ENCODE results near the gene PRKCH.

PRKCH gene

DNA sequence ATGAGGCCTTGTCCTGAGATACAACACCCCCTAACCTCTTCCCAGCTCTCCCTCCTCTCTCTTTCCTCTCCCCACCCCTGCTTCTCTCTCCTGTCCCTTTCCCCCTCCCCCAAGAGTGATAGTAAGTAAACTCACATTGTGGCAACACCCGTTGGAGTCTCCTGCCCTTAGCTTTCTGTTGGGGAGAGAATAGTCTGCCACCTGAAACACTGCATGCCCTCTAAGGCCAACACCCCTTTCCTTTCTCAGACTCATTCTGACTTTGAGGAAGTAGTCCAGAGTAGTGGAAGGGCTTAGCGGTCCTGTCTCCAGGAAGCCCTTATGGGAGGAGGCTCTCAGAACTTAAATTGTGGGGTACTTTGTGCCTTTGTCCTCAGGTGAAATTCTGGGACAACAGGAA, 95.2 kb downstream of the PRKCH start:
- Histone ChIP-seq H3K4me3 (ENCODE audit: low read depth in 1 of 2, low read length in 2 of 2) (no peak overlapping the region), H3K9me3 (ENCODE audit: control insufficient read depth in 1 of 2, low read length in 2 of 2) (no peaks in the 10 kb centered on the region), H3K4me1 (ENCODE audit: control insufficient read depth in 1 of 2, insufficient read depth in 2 of 2, low read length in 2 of 2) (no peaks in the 10 kb centered on the region), H3K27me3 (ENCODE audit: low read depth, low read length) (no peaks in the 10 kb centered on the region), H3K27ac (ENCODE audit: low read length) (no peak overlapping the region), H3K36me3 (ENCODE audit: control insufficient read depth in 1 of 2, insufficient read depth in 2 of 2, low read length in 2 of 2) (no peaks in the 10 kb centered on the region)

DNA sequence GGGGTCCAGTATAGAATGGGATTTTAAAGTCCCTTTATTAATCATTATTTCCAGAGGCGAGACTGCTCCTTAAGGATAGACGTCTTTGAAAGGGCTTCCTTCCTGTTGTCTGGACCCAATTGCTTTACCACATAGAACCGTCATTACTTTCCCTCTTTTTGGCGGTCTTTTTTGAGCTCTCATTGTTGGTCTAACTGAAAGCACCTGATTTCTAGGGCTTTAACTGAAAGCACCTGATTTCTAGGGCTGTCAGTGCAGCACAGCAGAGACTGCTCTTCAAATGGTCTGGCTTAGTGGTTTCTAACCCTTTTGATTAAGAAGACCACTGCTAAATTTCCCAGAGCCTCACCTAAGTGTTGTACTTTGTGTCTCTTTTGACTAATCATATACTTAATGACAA, 95.8 kb downstream of the PRKCH start:
- Histone ChIP-seq H3K27me3 (ENCODE audit: low read depth, low read length) (no peaks in the 10 kb centered on the region), H3K4me3 (ENCODE audit: low read depth in 1 of 2, low read length in 2 of 2) (no peak overlapping the region), H3K36me3 (ENCODE audit: control insufficient read depth in 1 of 2, insufficient read depth in 2 of 2, low read length in 2 of 2) (no peaks in the 10 kb centered on the region), H3K27ac (ENCODE audit: low read length) (no peak overlapping the region), H3K9me3 (ENCODE audit: control insufficient read depth in 1 of 2, low read length in 2 of 2) (no peaks in the 10 kb centered on the region), H3K4me1 (ENCODE audit: control insufficient read depth in 1 of 2, insufficient read depth in 2 of 2, low read length in 2 of 2) (no peaks in the 10 kb centered on the region)

DNA sequence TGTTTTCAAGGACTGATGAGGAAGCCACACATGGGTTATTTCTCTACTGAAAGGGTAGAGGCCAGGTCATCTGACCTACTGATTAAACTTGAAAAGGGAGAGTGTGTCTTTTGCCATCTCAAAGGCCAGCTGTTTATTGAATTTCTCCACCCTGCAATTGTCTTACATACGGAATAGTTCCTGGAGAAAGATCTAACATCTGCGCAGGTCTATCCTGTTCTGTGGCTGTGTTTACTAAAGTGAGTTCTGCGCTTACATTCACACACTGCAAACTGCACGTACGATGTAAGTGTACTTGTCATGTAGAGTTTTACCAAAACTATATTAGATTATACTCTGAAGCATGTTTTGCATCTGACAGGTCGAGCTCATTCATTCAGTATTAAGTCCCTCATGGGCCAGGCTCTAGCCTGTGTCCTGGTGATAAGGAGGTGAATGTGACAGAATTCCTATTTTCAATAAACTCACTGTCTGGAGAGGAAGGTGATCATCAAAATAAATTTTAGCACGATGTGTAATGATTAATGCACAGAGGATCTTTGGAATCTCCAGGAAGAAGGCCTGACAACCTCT, 96.6 kb downstream of the PRKCH start:
- Histone ChIP-seq H3K4me1 (ENCODE audit: control insufficient read depth in 1 of 2, insufficient read depth in 2 of 2, low read length in 2 of 2) (no peaks in the 10 kb centered on the region), H3K36me3 (ENCODE audit: control insufficient read depth in 1 of 2, insufficient read depth in 2 of 2, low read length in 2 of 2) (no peaks in the 10 kb centered on the region), H3K9me3 (ENCODE audit: control insufficient read depth in 1 of 2, low read length in 2 of 2) (no peaks in the 10 kb centered on the region), H3K27ac (ENCODE audit: low read length) (no peak overlapping the region), H3K27me3 (ENCODE audit: low read depth, low read length) (no peaks in the 10 kb centered on the region), H3K4me3 (ENCODE audit: low read depth in 1 of 2, low read length in 2 of 2) (no peak overlapping the region)

DNA sequence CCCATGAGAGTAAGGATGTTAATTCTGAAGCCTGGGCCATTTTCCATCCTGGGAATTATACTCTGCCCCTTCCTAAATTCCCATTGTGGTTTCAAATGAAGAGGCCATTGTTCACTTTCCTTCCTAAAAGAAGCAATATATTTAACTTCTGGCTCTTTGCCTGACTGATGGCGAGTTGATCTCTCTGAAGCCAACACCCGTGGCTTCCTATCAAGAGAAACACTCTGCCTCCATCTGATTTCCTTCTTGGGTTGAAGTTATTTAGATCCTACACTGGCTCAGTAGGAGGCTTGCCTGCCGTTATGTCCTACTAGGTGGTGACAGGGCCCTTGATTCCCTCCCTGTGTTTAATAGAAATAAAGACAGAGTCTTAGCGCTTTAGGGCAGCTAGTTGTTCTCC, 97.4 kb downstream of the PRKCH start:
- Histone ChIP-seq H3K4me3 (ENCODE audit: low read depth in 1 of 2, low read length in 2 of 2) (no peak overlapping the region), H3K36me3 (ENCODE audit: control insufficient read depth in 1 of 2, insufficient read depth in 2 of 2, low read length in 2 of 2) (no peaks in the 10 kb centered on the region), H3K27me3 (ENCODE audit: low read depth, low read length) (no peaks in the 10 kb centered on the region), H3K27ac (ENCODE audit: low read length) (no peak overlapping the region), H3K4me1 (ENCODE audit: control insufficient read depth in 1 of 2, insufficient read depth in 2 of 2, low read length in 2 of 2) (no peaks in the 10 kb centered on the region), H3K9me3 (ENCODE audit: control insufficient read depth in 1 of 2, low read length in 2 of 2) (no peaks in the 10 kb centered on the region)

DNA sequence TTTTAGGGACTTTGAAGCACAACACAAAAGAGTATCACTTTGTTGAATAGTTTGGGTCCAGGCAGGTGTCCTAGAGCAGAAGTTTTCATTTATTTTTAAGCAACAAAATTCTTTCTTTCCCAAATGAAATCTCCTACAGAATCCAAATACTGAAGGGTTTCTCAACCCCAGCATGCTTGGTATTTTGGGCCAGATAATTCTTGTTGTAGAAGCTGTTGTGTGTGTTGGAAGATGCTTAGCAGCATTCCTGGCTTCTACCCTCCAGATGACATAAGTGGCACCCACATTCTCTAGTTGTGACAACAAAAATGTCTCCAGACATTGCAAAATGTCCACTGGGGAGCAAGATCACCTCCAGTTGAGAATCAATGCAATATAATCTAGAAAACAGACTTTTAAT, 97.8 kb downstream of the PRKCH start:
- no peaks in the 10 kb centered on the region for H3K9me3 ChIP-seq (ENCODE audit: control insufficient read depth in 1 of 2, low read length in 2 of 2)
- H3K27me3 ChIP-seq (ENCODE audit: low read depth, low read length), result no peaks in the 10 kb centered on the region
- no peaks in the 10 kb centered on the region for H3K36me3 ChIP-seq (ENCODE audit: control insufficient read depth in 1 of 2, insufficient read depth in 2 of 2, low read length in 2 of 2)
- H3K27ac ChIP-seq (ENCODE audit: low read length), result no peak overlapping the region
- H3K4me3 ChIP-seq (ENCODE audit: low read depth in 1 of 2, low read length in 2 of 2), result no peak overlapping the region
- H3K4me1 ChIP-seq (ENCODE audit: control insufficient read depth in 1 of 2, insufficient read depth in 2 of 2, low read length in 2 of 2), result no peaks in the 10 kb centered on the region

DNA sequence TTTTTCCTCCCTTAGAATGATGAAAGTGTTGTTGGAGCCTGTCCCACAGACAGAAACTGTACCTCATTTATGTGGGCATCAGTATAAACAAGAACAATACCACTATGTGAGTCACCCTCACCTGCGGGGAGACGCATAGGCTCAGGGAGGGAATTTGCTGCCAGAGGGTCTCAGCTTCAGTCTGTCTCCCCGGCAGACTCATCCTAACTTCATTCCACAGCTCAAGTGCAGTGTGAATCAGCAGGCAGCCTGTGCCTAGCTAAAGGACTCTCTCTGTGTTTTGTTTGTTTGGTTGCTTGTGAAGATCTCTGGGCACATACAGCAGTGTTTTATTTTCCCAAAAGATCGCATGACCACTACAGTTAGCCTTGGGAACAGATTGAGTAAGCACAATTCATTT, 98.9 kb downstream of the PRKCH start:
- H3K27me3 ChIP-seq (ENCODE audit: low read depth, low read length), result no peaks in the 10 kb centered on the region
- H3K4me1 ChIP-seq (ENCODE audit: control insufficient read depth in 1 of 2, insufficient read depth in 2 of 2, low read length in 2 of 2), result no peaks in the 10 kb centered on the region
- H3K36me3 ChIP-seq (ENCODE audit: control insufficient read depth in 1 of 2, insufficient read depth in 2 of 2, low read length in 2 of 2), result no peaks in the 10 kb centered on the region
- H3K4me3 ChIP-seq (ENCODE audit: low read depth in 1 of 2, low read length in 2 of 2), result no peak overlapping the region
- no peak overlapping the region for H3K27ac ChIP-seq (ENCODE audit: low read length)
- H3K9me3 ChIP-seq (ENCODE audit: control insufficient read depth in 1 of 2, low read length in 2 of 2), result no peaks in the 10 kb centered on the region

DNA sequence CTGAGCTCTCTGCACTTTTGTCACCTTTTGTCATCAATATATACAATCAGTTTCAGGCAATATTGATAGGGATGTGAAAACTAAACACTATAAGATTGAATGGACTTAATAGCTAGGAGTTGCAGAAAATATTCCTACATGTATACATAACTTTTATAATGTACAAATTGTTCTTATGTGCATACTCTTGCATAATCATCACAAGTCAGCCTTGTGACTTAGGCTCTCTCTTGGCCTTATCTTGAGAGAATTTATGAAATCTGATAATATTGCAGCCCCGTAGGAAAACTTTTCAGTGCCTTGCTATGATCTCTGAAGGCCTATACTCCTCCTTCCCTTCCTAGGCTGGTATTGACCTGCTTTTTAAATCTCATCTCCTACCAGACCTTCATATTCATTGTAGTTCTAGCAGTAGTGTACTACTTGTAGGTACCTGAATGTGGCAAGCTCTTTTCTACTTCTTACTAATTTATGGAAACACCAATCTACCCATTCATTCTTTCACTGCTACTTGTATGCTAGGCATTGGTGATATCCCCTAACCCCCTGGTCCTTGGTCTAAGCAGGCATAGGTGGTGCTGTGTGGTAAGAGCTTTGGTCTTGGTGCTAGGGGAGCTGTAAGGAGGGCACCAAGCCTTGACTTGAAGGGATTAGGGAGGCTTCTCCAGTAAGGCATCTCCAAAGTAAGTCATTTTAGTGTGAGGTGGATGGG, 100.0 kb downstream of the PRKCH start:
- Histone ChIP-seq H3K9me3 (ENCODE audit: control insufficient read depth in 1 of 2, low read length in 2 of 2) (no peaks in the 10 kb centered on the region), H3K27me3 (ENCODE audit: low read depth, low read length) (no peaks in the 10 kb centered on the region), H3K36me3 (ENCODE audit: control insufficient read depth in 1 of 2, insufficient read depth in 2 of 2, low read length in 2 of 2) (no peaks in the 10 kb centered on the region), H3K27ac (ENCODE audit: low read length) (no peak overlapping the region), H3K4me3 (ENCODE audit: low read depth in 1 of 2, low read length in 2 of 2) (no peak overlapping the region), H3K4me1 (ENCODE audit: control insufficient read depth in 1 of 2, insufficient read depth in 2 of 2, low read length in 2 of 2) (no peaks in the 10 kb centered on the region)

DNA sequence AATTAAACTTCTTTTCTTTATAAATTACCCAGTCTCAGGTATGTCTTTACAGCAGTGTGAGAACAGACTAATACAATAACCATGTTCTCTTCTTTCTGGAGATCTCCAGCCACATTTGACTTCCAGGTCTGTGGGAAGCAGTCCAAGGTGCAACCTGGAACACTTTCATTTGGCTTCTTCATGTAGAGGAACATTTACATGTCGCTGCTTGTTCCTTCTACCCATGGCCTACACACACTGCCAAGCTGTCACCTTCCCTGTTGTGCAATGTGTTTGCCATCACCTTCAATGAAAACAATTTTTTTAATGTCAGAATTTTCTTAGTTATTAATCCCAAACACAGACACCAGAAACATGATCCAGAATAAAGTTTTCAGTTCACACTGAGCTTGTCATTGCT, 104.7 kb downstream of the PRKCH start:
- Histone ChIP-seq H3K9me3 (ENCODE audit: control insufficient read depth in 1 of 2, low read length in 2 of 2) (no peaks in the 10 kb centered on the region), H3K4me1 (ENCODE audit: control insufficient read depth in 1 of 2, insufficient read depth in 2 of 2, low read length in 2 of 2) (no peaks in the 10 kb centered on the region), H3K36me3 (ENCODE audit: control insufficient read depth in 1 of 2, insufficient read depth in 2 of 2, low read length in 2 of 2) (no peaks in the 10 kb centered on the region), H3K4me3 (ENCODE audit: low read depth in 1 of 2, low read length in 2 of 2) (no peak overlapping the region), H3K27ac (ENCODE audit: low read length) (no peak overlapping the region), H3K27me3 (ENCODE audit: low read depth, low read length) (no peaks in the 10 kb centered on the region)

DNA sequence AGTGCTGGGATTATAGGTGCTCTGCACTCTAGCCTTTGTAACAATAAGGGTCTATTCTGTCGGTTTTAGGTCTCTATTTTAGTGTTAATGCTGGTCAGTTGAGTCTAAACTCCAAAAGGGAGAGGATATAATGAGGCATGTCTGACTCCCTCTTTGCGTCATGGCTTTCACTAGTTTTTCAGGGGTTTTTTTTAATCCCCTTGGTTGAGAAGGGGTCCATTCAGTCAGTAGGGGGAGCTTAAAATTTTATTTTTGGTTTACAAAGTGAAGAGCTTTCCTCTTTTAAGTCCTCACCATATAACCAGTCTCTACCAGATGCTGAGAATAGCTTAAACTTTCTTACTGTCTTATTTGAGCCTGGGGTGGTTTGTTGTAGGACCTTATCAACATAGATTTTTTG, 106.9 kb downstream of the PRKCH start:
- Histone ChIP-seq H3K36me3 (ENCODE audit: control insufficient read depth in 1 of 2, insufficient read depth in 2 of 2, low read length in 2 of 2) (no peaks in the 10 kb centered on the region), H3K4me3 (ENCODE audit: low read depth in 1 of 2, low read length in 2 of 2) (no peak overlapping the region), H3K27me3 (ENCODE audit: low read depth, low read length) (no peaks in the 10 kb centered on the region), H3K27ac (ENCODE audit: low read length) (no peak overlapping the region), H3K4me1 (ENCODE audit: control insufficient read depth in 1 of 2, insufficient read depth in 2 of 2, low read length in 2 of 2) (no peaks in the 10 kb centered on the region), H3K9me3 (ENCODE audit: control insufficient read depth in 1 of 2, low read length in 2 of 2) (no peaks in the 10 kb centered on the region)

DNA sequence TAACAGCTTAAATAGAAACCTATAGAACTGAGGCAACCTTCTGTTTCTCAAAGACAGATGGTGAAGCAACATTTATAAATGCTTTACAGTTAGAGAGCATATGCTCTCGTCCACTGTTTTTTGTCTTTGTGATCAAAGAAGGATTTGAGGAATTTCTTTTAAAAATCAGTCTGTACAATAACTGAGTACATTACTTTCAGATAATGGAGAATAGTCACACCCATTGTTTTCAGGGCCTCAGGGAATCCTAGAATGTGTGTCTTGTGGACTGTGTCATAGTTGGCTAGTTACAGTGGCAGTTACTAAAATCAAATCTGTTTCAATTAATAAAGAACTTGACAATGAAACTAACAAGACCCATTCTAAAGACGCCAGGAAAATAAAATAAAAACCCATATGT, 107.9 kb downstream of the PRKCH start:
- Histone ChIP-seq H3K36me3 (ENCODE audit: control insufficient read depth in 1 of 2, insufficient read depth in 2 of 2, low read length in 2 of 2) (no peaks in the 10 kb centered on the region), H3K4me1 (ENCODE audit: control insufficient read depth in 1 of 2, insufficient read depth in 2 of 2, low read length in 2 of 2) (no peaks in the 10 kb centered on the region), H3K27ac (ENCODE audit: low read length) (no peak overlapping the region), H3K27me3 (ENCODE audit: low read depth, low read length) (no peaks in the 10 kb centered on the region), H3K4me3 (ENCODE audit: low read depth in 1 of 2, low read length in 2 of 2) (no peak overlapping the region), H3K9me3 (ENCODE audit: control insufficient read depth in 1 of 2, low read length in 2 of 2) (no peaks in the 10 kb centered on the region)

DNA sequence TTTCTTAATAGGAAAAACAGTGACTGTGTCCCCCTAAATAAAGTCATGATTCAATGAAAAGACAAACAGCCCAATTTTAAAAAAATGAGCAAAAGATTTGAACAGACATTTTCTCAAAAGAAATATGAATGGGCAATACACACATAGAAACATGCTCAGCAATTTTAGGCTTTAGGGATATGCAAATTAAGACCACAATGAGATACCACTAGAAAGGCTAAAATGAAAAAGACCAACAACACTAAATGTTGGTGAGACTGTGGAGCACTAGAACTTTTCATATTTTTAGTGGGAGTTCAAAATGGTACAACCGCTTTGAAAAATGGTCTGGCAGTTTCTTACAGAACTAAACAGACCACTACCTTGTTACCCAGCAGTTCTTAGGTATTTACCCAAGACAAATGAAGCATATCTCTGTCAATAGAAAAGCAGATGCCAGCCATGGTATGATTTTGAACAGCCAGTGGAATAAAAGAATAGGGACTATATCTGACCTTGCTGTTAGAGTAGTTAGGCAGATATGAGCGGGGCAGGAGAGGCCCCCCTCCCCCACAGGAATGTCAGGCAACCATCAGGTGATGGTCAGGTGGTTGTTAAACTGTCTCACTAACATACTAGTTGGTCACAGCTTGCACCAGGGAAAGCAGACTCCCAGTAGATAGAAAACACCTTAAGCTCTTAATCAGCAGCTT, 108.8 kb downstream of the PRKCH start:
- H3K4me1 ChIP-seq (ENCODE audit: control insufficient read depth in 1 of 2, insufficient read depth in 2 of 2, low read length in 2 of 2), result no peaks in the 10 kb centered on the region
- H3K27ac ChIP-seq (ENCODE audit: low read length), result no peak overlapping the region
- no peaks in the 10 kb centered on the region for H3K27me3 ChIP-seq (ENCODE audit: low read depth, low read length)
- no peaks in the 10 kb centered on the region for H3K9me3 ChIP-seq (ENCODE audit: control insufficient read depth in 1 of 2, low read length in 2 of 2)
- H3K4me3 ChIP-seq (ENCODE audit: low read depth in 1 of 2, low read length in 2 of 2), result no peak overlapping the region
- no peaks in the 10 kb centered on the region for H3K36me3 ChIP-seq (ENCODE audit: control insufficient read depth in 1 of 2, insufficient read depth in 2 of 2, low read length in 2 of 2)

Measured in muscle layer of duodenum (tissue), 2 donors.